ENCODE data around the gene ARL4D. TPM values are rescaled to one million over a fixed set of nuclear protein-coding genes. Genes with fewer than 3 reads are reported as not detected.
A peak's percentile ranks its signal among the peaks of the same experiment; 100 is the strongest.

Gene ARL4D
- total and polyA plus RNA-seq, 2 donors, result 14.8 to 112 TPM

DNA sequence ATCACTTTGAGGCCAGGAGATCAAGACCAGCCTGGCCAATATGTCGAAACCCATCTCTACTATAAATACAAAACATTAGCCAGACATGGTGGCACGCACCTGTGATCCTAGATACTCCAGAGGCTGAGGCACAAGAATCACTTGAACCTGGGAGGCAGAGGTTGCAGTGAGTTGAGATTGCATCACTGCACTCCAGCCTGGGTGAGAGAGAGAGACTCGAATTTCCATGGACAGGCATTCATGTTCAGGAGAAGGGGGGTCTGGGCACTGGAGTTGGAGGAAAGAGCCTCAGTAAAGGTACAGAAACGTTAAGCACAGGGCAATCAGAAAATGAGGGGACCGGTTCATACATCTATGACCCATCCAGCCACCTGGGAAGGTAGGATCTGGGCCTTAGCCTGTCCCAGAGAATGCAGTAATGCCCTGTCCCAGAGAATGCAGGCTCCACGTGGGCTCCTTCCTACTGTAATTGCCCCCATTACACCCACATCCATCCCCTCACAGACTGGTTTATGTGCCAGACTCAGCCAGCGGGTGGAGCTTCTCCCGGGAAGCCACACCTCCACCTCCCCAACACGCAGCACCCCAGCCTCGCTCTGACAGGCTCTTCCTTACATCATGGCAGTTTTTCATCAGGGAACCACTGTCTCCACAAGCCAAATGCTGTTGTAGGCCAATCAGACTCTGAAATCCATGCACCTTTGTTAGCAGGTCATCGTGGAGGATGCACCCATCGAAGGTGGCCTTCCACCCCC is 21.6 kb upstream of the ARL4D start:
- WGBS, result 76% methylated on average over 12 of the region's 12 CpGs
- no peaks in the 10 kb centered on the region for H3K36me3 ChIP-seq (ENCODE audit: insufficient read depth)
- H3K4me1 ChIP-seq (ENCODE audit: insufficient read depth), result no peaks in the 10 kb centered on the region
- no peak overlapping the region for H3K4me3 ChIP-seq (ENCODE audit: low read depth, low read length)
- no peak overlapping the region for H3K27ac ChIP-seq (ENCODE audit: low read depth)
- DNase-seq (ENCODE audit: extremely low spot score), result no peak

GRCh38 chr17:43378766-43379165 is 20.0 kb upstream of the ARL4D start:
- DNase-seq (ENCODE audit: extremely low spot score), result no peak
- WGBS, result 95% methylated on average over 26 of the region's 26 CpGs
- no peaks in the 10 kb centered on the region for H3K4me1 ChIP-seq (ENCODE audit: insufficient read depth)
- H3K27ac ChIP-seq (ENCODE audit: low read depth), result no peak overlapping the region
- H3K36me3 ChIP-seq (ENCODE audit: insufficient read depth), result no peaks in the 10 kb centered on the region
- H3K4me3 ChIP-seq (ENCODE audit: low read depth, low read length), result no peak overlapping the region

- no peak for DNase-seq (ENCODE audit: extremely low spot score)
- Histone ChIP-seq H3K27ac (ENCODE audit: low read depth) (no peak overlapping the region), H3K4me3 (ENCODE audit: low read depth, low read length) (no peak overlapping the region), H3K36me3 (ENCODE audit: insufficient read depth) (no peaks in the 10 kb centered on the region), H3K4me1 (ENCODE audit: insufficient read depth) (no peaks in the 10 kb centered on the region)
- WGBS, result 83% methylated on average over 5 of the region's 5 CpGs
Observed at GRCh38 chr17:43380307-43380706, 18.5 kb upstream of the ARL4D start.

DNA sequence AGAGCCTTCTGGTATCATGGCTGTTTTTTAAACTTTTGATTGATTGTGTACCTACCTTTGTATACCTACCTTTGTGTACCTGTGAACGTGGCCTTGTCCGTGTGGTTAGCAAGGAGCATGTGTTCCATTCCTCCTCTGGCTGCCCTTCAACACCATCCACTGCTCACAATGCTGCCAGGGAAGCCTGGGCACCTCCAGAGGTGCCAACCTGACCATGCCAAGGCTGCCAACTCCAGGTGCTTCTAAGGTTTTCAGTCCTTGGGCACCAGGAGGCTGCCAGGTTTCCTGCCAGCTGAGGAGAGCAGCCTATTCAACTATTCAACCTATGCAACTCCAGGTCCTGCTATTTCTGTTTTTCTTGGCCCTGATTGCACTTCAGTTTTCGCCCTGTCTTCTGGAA is 17.6 kb upstream of the ARL4D start:
- DNase-seq (ENCODE audit: extremely low spot score), result no peak
- no peaks in the 10 kb centered on the region for H3K4me1 ChIP-seq (ENCODE audit: insufficient read depth)
- 91% methylated on average over 3 of the region's 3 CpGs for WGBS
- no peaks in the 10 kb centered on the region for H3K36me3 ChIP-seq (ENCODE audit: insufficient read depth)
- no peak overlapping the region for H3K27ac ChIP-seq (ENCODE audit: low read depth)
- no peak overlapping the region for H3K4me3 ChIP-seq (ENCODE audit: low read depth, low read length)

GRCh38 chr17:43381621-43382020 is 17.2 kb upstream of the ARL4D start:
- H3K4me3 ChIP-seq (ENCODE audit: low read depth, low read length), result no peak overlapping the region
- H3K27ac ChIP-seq (ENCODE audit: low read depth), result no peak overlapping the region
- DNase-seq (ENCODE audit: extremely low spot score), result no peak
- no peaks in the 10 kb centered on the region for H3K36me3 ChIP-seq (ENCODE audit: insufficient read depth)
- WGBS, result 91% methylated on average over 5 of the region's 5 CpGs
- H3K4me1 ChIP-seq (ENCODE audit: insufficient read depth), result no peaks in the 10 kb centered on the region

GRCh38 chr17:43382776-43383175 is 16.0 kb upstream of the ARL4D start:
- H3K27ac ChIP-seq (ENCODE audit: low read depth), result no peak overlapping the region
- no peak overlapping the region for H3K4me3 ChIP-seq (ENCODE audit: low read depth, low read length)
- DNase-seq (ENCODE audit: extremely low spot score), result no peak
- WGBS, result 92% methylated on average over 2 of the region's 2 CpGs
- H3K36me3 ChIP-seq (ENCODE audit: insufficient read depth), result no peaks in the 10 kb centered on the region
- H3K4me1 ChIP-seq (ENCODE audit: insufficient read depth), result no peaks in the 10 kb centered on the region

DNA sequence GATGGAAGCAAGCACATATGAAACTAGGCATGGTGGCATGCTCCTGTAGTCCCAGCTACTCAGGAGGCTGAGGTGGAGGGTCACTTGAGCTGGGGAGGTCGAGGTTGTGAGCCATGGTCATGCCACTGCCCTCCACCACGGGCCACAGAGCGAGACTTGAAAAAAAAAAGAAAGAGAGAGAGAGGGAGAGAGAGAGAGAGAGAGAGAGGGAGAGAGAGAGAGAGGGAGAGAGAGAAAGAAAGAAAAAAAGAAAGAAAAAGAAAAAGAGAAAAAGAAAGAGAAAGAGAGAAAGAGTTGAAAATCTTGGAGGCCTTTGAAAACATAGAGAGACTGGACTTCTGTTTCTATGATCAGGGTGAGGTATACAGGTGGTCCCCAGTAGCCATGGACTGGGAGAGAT is 15.4 kb upstream of the ARL4D start:
- no peak for DNase-seq (ENCODE audit: extremely low spot score)
- Histone ChIP-seq H3K4me3 (ENCODE audit: low read depth, low read length) (no peak overlapping the region), H3K4me1 (ENCODE audit: insufficient read depth) (no peaks in the 10 kb centered on the region), H3K36me3 (ENCODE audit: insufficient read depth) (no peaks in the 10 kb centered on the region), H3K27ac (ENCODE audit: low read depth) (no peak overlapping the region)
- WGBS, result 82% methylated on average over 3 of the region's 3 CpGs

DNA sequence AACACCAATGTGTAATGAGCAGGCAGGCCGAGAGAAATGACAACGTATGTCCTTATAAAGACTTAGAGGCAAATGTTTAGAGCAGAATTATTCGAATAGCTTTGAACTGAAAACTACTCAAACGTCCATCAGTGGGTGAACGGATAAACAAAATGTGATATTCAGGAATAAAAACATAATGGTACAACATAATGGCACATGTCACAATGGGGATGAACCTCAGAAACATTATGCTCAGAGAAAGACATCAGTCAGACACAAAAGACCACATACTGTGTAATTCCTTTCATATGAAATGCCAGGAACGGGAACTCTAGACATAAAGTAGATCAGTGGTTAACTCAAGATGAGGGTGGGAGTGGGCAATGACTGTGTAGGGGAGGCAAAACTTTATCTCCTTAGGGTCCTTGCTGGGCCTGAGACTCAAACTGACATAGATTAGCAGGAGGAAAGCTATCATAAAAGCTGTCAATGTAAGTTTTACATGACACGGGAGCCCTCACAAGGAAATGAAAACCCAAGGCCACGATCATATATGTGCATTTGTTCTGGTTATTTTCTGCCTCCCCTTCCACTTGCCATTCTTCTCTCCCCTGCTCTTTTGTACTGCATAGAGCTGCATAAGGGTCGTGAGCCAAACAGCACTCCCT is 14.8 kb upstream of the ARL4D start:
- Histone ChIP-seq H3K27ac (ENCODE audit: low read depth) (no peak overlapping the region), H3K4me3 (ENCODE audit: low read depth, low read length) (no peak overlapping the region), H3K4me1 (ENCODE audit: insufficient read depth) (no peaks in the 10 kb centered on the region), H3K36me3 (ENCODE audit: insufficient read depth) (no peaks in the 10 kb centered on the region)
- DNase-seq (ENCODE audit: extremely low spot score), result no peak
- 66% methylated on average over 9 of the region's 9 CpGs for WGBS

DNA sequence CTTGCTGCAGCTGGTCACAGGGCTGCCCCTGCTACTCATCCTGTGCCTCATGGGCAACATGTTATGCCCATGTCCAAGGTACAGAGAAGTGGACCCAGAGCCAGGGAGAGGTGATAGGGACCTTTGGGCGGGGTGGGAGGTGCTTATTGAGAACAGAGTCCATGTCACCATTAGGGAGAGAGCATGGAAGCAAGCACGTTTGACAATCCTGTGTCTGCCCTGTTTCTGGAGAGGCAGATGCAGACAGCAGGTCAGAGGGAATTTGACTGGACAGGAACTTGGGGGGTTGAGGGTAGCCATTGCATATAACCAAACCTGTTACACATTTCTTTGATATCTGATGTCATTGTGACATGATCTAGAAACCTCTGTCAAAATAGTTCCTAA is 14.3 kb upstream of the ARL4D start:
- no peak overlapping the region for H3K4me3 ChIP-seq (ENCODE audit: low read depth, low read length)
- WGBS, result 45% methylated on average over 2 of the region's 2 CpGs
- H3K4me1 ChIP-seq (ENCODE audit: insufficient read depth), result no peaks in the 10 kb centered on the region
- no peaks in the 10 kb centered on the region for H3K36me3 ChIP-seq (ENCODE audit: insufficient read depth)
- DNase-seq (ENCODE audit: extremely low spot score), result no peak
- H3K27ac ChIP-seq (ENCODE audit: low read depth), result no peak overlapping the region

- Histone ChIP-seq H3K27ac (ENCODE audit: low read depth) (no peak overlapping the region), H3K36me3 (ENCODE audit: insufficient read depth) (no peaks in the 10 kb centered on the region), H3K4me3 (ENCODE audit: low read depth, low read length) (no peak overlapping the region), H3K4me1 (ENCODE audit: insufficient read depth) (no peaks in the 10 kb centered on the region)
- WGBS, result 42% methylated on average over 5 of the region's 5 CpGs
- no peak for DNase-seq (ENCODE audit: extremely low spot score)
Observed at GRCh38 chr17:43385046-43385831, 13.6 kb upstream of the ARL4D start.

DNA sequence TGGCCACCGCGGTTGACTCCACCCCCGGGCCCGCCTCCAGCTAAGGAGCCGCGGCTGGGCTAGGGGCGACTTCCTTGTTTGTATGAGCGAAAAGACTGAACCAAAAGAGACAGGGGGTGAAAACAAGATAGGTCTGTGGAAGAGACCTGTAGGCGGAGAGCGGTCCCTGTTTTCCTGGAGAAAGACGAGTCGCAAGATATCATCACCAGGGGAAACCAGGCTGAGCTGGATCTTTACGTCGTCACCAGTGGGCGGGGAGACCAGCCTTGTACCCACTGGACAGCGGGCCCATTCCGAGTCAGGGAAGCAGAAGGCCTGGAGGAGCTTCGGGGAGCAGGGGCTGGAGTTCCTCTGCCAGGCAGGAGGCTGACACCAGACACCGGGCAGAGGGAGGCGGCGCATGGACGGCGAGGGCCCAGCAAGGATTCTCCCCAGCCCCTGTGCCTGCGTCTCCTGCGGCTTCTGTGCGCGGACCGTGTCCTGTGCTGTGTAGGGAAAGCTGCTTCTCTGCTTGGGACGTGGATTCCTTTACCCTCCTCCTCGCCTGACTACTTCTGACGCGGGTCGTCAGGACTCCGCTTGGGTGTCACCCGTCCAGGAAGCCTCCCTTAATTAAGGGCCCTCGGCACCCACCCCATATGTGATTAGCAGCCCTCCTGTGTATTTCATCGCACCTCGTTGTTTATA is 10.3 kb upstream of the ARL4D start:
- Histone ChIP-seq H3K4me3 (ENCODE audit: low read depth, low read length) (peak overlapping the region; percentile 52), H3K27ac (ENCODE audit: low read depth) (peak overlapping the region; percentile 99), H3K4me1 (ENCODE audit: insufficient read depth) (no peaks in the 10 kb centered on the region), H3K36me3 (ENCODE audit: insufficient read depth) (no peaks in the 10 kb centered on the region)
- DNase-seq (ENCODE audit: extremely low spot score), result peak; percentile 91
- under 1% methylated on average over 38 of the region's 38 CpGs for WGBS

DNA sequence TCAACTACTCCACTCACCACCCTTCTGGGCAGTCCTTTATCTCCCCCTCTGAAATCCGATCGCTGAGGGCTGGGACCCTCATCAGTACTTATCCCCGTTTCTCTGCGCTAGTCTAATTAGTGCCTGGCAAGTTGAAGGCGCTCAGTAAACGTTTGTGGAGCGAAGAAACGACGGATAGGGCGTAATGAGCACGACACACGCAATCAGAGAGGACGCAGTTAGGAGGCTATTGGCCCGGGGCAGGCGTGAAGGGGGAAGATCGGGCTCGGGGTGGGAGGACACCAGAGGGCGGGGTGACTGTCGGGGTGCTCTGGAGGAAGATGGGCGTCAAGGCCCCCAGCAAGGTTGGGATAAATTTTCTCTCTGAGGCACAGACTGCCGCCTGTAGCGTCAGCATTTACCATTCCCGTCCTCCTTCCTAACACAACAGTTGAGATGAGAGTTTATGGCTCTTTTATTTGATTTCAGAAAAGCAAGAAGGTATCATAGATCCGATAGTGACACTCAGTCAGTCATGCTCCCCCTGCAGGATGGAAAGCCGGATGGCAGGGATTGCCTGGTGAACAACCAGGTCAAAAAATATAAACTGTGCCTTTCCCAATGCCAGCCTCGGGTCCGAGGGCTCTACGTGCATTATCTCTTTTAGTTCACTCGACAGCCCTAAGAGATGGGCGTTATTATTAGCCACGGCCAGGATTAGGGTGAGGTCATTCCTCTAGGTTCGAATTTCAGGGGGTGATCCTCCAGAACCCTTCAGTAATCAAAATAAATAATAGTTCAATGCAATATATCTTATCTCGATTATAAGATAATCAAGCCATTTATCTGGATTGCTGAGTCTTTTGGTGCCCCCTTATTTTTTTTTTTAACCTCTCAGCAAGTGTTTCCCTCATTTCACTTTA is 9.5 kb upstream of the ARL4D start:
- H3K4me1 ChIP-seq (ENCODE audit: insufficient read depth), result no peaks in the 10 kb centered on the region
- 2% methylated on average over 33 of the region's 33 CpGs for WGBS
- H3K4me3 ChIP-seq (ENCODE audit: low read depth, low read length), result peak overlapping the region; percentile 52
- H3K27ac ChIP-seq (ENCODE audit: low read depth), result peak overlapping the region; percentile 99
- no peaks in the 10 kb centered on the region for H3K36me3 ChIP-seq (ENCODE audit: insufficient read depth)
- DNase-seq (ENCODE audit: extremely low spot score), result peak; percentile 84

- Histone ChIP-seq H3K36me3 (ENCODE audit: insufficient read depth) (no peaks in the 10 kb centered on the region), H3K4me1 (ENCODE audit: insufficient read depth) (no peaks in the 10 kb centered on the region), H3K4me3 (ENCODE audit: low read depth, low read length) (no peak overlapping the region), H3K27ac (ENCODE audit: low read depth) (no peak overlapping the region)
- WGBS, result 84% methylated on average over 6 of the region's 6 CpGs
- no peak for DNase-seq (ENCODE audit: extremely low spot score)
Observed at GRCh38 chr17:43392397-43392796, 6.4 kb upstream of the ARL4D start.

Data from urinary bladder (tissue), 4 donors.